NOMO-1 treated with dmso at 0.1 percent for 144 hours (cell line): Measurements from ENCODE around the gene ACAT2.
"Not testable (repeated sequence)": the region's sequence is repeated elsewhere in the genome, so short reads cannot be mapped to it uniquely, and the experiment has no call there.

Experiments
- DNase-seq: peaks from one replicate; lab custom pipeline; 2025; ENCODE audit not compliant: unreplicated experiment; lab: John Stamatoyannopoulos, UW

The ACAT2 gene

GRCh38 chr6:159762681-159763293 lies 942 bp downstream of the ACAT2 start:
- DNase-seq: no peak

GRCh38 chr6:159766906-159767305 lies 5.1 kb downstream of the ACAT2 start:
- DNase-seq: no peak

GRCh38 chr6:159769470-159769869 lies 7.6 kb downstream of the ACAT2 start:
- no peak for DNase-seq

- no peak for DNase-seq
These were observed 10.4 kb downstream of the ACAT2 start for GRCh38 chr6:159772196-159772595.

GRCh38 chr6:159777240-159777904 lies 15.5 kb downstream of the ACAT2 start:
- no peak for DNase-seq

- no peak for DNase-seq
These were observed 16.3 kb downstream of the ACAT2 start for GRCh38 chr6:159778131-159778530.

- no peak for DNase-seq
These were observed 16.8 kb downstream of the ACAT2 start for GRCh38 chr6:159778542-159779103.

- no peak for DNase-seq
These were observed 26.4 kb downstream of the ACAT2 start for GRCh38 chr6:159788276-159788675.

- DNase-seq: no peak
These were observed 27.0 kb downstream of the ACAT2 start for GRCh38 chr6:159788753-159789376.

GRCh38 chr6:159789377-159790148 lies 27.7 kb downstream of the ACAT2 start, which contains the start of gene TCP1:
Gene TCP1 (minus strand): TSS chr6:159789602. CDS start chr6:159789468, 134 bp downstream.
- DNase-seq: peak; percentile 99

- peak; percentile 98 for DNase-seq
These were observed 28.5 kb downstream of the ACAT2 start, which contains the start of gene MRPL18 for GRCh38 chr6:159790149-159790955. Gene MRPL18 (plus strand): TSS chr6:159790467. CDS start chr6:159790588, 121 bp downstream.

- peak; percentile 48 for DNase-seq
These were observed 29.2 kb downstream of the ACAT2 start for GRCh38 chr6:159790956-159791598.

GRCh38 chr6:159794976-159795375 lies 33.1 kb downstream of the ACAT2 start:
- DNase-seq: not testable (repeated sequence)

- no peak for DNase-seq
These were observed 35.7 kb downstream of the ACAT2 start for GRCh38 chr6:159797554-159797953.

- DNase-seq: no peak
These were observed 38.5 kb downstream of the ACAT2 start, which contains the start of gene PNLDC1 for GRCh38 chr6:159800141-159800865. Gene PNLDC1 (plus strand): TSS chr6:159800276. CDS start chr6:159800308, 32 bp downstream.

- DNase-seq: peak; percentile 16
These were observed 40.1 kb downstream of the ACAT2 start for GRCh38 chr6:159801935-159802334.

GRCh38 chr6:159804504-159804903 lies 42.7 kb downstream of the ACAT2 start:
- no peak for DNase-seq

- DNase-seq: no peak
These were observed 43.7 kb downstream of the ACAT2 start for GRCh38 chr6:159805440-159806020.
